Iris pigment epithelial cell (primary cell): ENCODE data around the gene C1orf94.

Source experiments
- DNase-seq: peaks from one replicate; pipeline ENCODE4 v3.0.0-alpha.2; 2011; ENCODE audit warnings: low read depth

Gene C1orf94

GRCh38 chr1:34176830-34177603, at the start of gene C1orf94:
C1orf94 (plus strand) TSS chr1:34176907; CDS start chr1:34177790, 883 bp downstream.
- DNase-seq: no peak

GRCh38 chr1:34127006-34128000, 49.4 kb upstream of the C1orf94 start:
- no peak for DNase-seq

DNA sequence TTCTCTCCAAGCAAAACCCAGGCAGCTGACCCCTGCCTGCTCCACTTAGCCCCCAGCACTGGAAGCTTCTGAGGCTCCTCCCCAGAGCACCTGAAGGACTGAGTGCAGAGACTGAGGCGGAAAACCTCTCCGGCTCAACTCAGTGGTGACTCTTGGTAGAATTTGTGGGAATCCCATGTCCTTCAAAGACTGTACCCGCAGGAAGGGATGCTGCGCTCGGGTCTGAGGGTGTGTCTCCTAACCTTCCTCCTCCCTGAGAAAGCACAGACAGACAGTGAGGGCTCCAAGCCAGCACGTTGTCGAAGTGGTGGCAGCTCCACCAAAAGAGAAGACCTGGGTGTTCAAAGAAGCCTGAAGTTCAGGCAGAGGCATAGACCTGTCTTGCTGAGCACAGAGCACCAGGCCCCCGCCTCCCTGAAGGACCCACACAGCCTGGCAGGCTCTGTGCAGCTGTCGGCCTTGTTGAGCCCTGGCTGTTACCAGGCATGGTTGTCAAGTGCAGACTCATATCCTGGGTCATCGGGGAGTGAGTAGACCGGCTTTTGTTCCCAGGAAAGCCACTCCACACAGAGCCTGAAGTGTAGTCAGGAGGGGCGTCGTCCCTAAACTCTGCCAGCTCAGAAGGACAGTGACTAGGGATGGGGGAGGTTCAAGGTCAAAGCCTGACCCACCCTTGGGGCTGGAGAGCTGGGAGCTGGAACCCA, 48.4 kb upstream of the C1orf94 start:
- no peak for DNase-seq

DNA sequence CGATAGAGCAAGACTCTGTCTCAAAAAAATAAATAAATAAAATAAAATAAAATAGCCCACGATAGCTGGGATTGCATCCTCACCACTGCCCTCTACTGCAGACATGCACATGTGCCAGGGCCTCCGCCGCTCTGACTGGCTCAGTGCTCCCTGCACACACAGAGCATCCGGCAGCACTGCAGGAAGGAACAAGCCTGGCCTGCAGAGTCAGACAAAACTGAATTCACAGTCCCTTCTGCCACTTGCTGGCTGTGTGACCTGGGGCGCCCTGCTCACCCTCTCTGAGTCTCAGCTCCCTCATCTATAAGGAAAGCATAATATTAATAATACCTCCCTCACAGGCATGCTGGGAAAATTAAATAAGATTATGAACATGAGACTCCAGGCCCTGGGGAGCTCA, 47.1 kb upstream of the C1orf94 start:
- DNase-seq: no peak

DNA sequence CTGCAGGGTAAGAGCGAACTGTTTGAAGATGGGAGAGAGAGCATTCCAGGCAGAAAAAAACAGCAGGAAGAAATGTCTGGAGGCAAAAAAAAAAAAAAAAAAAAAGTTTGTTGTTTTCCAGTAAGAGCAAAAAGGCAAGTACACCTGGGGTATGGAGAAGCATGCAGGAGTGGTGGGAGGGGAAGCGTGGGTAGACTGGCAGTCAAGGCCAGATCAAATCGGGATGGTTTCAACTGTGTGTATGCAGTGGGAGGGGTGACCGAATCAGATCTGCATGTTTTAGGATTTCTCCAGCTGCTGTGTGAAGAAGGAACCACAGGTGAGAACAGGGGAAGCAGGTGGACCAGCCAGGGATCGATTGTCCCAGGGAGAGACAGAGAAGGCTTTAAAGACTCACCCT, 46.4 kb upstream of the C1orf94 start:
- DNase-seq: no peak

GRCh38 chr1:34131396-34132160, 45.1 kb upstream of the C1orf94 start:
- DNase-seq: no peak

DNA sequence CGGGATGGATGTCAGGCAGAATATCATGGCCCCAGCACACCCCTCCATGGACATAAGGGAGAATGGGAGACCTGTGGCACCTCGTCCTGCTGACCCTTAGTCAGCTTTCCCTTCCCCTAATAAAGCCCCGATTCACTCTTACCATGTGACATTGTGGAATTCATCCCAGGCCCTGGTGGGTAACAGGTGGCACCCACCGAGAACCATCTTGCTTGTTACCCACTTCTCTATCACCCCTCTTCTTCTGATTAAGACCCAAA, 44.6 kb upstream of the C1orf94 start:
- DNase-seq: no peak

DNA sequence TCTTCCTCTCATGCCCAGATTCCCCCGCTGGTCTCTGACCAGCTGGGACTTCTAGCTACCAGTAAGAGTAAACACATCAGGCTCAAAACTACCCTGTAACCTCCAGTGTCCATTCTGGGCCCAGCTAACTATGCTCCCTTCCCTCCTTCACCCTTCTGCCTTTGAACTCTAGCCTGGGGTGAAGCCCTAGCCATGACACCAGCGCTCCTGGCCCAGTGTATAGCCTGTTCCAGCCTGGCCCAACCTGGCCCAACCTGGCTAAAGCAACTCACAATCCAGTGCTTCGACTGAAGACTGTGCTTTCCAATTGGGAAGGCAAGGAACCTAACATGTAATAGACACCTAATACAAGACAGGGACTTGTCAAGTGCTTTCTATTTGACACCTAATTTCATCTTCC, 39.3 kb upstream of the C1orf94 start:
- no peak for DNase-seq

DNA sequence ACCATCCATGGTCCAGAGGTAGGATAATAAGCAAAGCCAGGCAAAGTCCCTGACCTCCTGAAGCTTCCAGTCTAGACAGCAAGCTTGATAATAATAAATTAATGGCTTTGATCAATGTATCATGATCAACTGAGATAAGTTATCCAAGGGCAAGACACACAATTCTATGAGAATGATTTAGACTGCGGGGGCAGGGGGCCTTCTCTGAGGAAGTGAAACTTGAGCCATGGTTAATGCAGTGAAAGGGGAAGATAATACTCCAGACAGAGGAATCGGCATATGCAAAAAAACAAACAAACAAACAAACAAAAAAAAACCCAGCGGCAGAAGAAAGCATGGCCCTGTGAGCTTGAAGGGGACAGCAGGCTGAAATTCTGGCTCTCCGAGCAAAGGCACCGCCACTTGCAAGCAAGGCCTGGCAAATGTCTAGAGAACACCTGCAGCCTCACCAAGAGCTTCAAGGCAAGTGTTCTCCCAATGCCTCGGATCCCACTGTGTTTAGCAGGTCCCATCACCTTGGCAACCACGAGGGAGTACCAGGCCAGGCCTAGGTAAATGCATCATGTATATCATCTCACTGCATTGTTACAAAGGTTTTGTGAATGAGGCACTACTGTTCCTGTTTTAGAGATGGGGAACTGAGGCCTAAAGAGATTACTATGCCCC, 36.6 kb upstream of the C1orf94 start:
- DNase-seq: no peak

DNA sequence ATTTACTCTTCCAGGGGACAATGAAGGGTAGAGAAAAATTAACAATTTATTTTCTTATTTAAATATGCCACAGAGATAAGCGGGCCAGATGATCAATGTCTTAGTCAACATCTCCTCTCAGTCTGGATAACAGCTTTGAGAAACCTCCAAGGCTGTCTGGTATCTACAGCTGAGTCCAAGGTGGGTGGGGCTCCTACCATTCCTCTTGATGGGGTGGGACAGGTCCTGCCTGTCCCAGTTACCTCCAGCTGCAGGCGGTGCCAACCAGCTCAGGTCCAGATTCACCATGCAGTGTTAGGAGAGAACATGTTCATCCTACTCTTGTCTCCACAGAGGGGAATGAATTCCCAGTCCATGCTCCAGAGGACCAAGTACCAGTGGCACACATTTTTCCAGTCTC, 32.7 kb upstream of the C1orf94 start:
- no peak for DNase-seq

- DNase-seq: no peak
Measured at GRCh38 chr1:34144766-34145165, 31.9 kb upstream of the C1orf94 start.

DNA sequence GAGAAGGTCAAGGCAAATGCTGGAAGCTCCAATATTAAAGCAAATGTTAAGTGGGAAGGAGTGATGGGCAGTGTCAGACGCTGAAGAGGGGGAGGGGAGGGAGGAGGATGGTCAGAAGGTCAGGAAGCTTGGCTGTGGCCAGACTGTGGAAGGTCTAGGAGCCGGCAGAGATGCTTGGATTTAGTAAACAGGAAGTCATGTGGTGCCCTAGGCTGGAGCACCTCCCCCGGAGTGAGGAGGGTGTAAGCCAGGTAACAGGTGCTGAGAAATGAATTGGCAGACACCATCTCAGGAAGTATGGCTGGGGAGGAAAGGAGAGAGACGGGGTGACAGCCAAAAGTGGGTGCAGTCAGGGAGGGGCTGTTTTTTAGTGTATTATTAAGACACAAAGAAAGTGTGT, 29.4 kb upstream of the C1orf94 start:
- no peak for DNase-seq

DNA sequence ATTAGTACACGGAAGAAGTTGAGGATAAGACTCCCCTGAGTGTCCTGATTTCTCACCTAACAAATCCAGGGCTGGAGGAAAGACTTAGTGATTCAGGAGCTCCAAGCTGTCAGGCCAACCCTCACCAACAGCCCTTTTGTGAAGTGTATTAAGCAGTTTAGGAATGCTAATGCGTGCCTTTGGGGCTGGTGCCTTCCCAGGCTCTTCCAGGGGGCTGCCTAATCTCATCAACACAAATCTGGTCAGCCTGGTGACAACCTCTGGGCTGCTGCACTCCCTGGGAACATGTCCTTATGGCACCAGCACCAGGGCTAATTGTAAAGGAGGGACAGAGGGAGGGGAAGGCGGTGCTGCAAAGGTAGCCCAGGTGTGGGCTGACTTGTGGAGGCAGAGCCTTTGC, 27.2 kb upstream of the C1orf94 start:
- DNase-seq: no peak

DNA sequence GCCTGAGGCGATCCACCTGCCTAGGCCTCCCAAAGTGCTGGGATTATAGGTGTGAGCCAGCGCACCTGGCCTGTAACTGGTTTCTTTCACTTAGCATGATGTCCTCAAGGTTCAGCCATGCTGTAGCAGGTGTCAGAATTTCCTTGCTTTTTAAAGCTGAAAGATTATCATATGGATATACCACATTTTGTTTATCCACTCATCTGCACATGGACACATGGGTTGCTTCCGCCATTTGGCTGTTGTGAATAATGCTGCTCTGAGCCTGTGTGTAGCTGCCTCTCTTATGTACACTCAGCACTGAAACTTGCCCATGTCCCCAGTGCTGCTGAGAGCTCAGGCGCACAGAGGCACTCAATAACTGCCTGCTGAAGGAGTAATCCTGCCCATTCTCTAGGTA, 23.5 kb upstream of the C1orf94 start:
- no peak for DNase-seq

DNA sequence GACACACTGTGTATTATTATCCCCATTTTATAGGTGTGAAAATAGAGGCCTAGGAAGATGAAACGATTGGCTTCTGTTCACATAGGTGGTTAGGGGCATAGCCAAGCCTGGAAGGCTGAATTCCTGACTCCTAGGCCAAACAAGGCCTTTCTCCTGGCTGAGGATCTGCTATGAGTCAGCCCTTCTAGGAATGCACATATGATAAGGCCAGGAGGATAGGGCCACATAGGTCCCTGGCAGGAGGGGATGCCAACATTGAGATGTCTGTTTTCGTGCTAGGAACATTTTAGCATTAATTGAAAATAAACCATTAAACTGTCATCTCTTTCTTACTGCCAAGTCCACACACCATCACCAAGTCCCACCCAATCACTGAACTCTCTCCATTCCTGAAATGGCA, 20.8 kb upstream of the C1orf94 start:
- no peak for DNase-seq

DNA sequence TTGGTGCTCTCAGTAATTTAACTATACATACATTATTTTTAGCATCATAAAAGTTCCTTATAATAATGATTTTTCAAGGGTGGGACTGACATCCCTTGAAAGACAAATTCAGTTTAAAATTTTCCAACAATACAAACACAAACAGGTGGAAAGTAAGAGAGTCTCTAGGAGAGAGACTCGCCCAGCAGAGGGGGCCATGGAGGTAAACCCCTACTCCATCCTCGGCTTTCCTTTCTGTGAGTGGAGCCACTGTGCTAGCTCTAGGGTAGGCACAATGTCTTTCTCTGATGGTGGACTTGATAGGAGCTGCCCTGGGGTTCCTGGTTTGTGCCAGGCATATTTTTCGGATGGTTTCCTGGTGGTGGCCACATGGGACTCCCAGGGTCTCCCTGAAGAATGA, 20.0 kb upstream of the C1orf94 start:
- DNase-seq: no peak

DNA sequence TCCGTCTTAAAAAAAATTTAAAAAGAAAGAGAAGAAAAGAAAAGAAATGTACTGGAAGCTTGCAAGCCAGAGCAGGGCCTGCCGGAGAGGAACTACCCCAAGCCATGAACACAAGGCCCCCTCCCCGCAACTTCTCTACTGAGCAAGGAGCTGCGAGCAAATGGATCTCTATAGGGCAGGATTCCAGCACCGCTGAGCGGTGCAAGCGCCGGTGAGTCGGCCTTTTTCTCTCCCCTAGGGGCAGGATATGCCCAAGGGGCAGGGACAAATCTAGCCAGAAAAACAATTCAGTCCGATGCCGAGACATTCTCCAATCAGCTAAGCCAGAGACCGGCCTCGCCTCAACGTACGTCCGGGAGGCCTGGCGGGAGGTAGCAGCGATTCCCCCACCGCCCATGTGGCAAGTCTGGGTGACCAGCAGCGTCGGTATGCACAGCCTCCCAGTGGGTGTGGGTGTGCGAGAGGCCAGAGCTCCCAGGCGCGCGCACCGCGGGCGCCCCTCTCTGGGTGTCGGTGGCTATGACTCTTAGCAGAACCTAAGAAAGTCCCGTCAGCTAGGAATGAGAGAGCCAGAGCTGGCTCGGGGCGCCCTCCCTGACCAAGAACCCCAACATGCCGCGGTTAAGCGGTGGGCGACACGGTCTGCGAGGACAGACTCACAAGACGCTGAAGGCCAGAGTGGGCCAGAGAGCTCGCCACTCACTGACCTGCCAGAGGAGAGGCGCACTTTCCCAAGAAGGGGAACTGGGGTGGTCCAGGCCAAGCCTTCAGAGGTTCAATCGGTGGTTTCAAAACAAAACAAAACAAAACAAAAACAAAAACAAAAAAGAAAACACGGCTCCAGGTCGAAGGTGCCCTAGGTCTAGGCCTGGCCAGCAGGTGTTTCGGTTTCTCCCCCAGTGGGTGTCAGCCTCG, 13.6 kb upstream of the C1orf94 start:
- peak; percentile 91 for DNase-seq

DNA sequence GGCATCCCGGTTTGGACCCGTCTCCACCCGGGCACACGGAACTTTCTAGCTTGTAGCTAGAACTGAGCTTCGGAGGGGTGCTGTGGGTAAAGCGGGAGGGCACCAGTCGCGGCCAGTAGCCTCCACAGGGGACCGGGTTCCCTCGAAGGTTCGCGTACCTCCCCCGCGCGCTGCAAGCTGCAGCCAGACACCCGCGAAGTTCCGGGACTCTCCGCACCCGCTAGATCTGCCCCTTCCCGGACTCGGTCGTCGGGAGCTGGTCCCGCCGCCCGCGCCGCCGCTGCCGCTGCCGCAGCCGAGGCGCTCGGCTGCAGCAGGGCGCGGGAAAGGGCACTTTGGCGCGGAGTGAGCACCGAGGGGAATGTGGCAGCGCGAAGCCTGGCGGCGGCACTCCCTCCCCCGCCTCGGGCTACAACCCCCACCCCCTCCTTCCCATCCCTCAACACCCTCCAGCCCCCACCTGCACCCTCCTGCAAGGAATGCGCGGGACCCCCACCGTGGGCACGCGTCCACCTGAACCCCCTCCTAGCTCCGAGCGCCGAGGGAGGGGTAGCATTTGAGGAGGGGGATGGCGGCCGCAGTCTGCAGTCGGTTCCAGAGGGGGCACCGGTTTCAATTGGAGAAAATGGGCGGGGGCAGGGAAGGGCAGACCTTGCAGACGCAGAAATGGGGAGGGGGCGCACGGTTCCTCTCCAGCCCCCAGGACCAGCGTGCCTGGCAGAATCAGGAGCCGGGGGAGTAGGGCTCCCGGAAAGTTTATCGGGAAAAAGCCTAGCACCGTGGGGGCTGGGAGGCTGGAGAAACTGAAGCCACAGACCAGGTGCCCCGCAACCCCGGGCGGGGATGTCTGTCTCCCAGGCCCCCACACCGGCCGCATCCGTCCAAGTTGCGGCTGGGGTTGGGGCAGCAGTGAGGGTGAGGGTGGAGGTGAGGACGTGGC, 12.6 kb upstream of the C1orf94 start:
- peak; percentile 8 for DNase-seq

DNA sequence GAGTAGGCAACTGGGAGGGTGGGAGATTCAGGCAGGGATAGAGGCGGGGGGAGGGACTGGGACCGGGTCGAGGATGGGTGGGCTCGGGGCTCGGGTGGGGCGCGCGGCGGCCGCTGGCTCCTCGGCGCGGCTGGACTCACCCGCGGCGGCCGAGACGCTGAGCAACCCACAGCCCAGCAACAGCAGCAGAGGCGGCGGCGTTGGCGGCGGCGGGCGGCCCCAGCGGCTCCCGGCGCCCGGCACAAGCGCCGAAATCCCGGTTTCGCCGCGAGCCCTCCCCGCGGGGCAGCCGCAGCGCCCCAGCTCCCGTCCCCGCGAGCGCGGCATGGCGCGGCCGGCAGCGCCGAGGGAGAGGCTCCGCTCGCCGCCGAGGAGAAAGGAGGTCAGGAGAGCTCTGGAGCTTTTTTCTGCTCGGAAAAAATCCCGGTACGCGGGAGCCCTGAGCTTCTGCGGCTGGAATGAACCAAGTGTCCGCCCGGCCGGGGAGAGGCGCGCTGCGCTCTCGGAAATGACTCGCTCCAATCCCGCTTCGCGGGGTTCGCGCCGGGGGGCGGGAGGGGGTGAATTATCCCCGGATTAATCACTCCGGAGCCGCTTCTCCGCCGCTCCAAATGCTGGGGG, 11.8 kb upstream of the C1orf94 start, which contains the start of gene CSMD2:
Gene CSMD2 (minus strand): TSS at position 460 of the 621 bp plus-strand sequence. CDS start 133 bp downstream, at position 327.
- peak; percentile 59 for DNase-seq
